H9 (cell line): ENCODE data around the gene KIAA1671. TPM values are rescaled to one million over a fixed set of nuclear protein-coding genes. Genes with fewer than 3 reads are reported as not detected.

Source experiments
- DNase-seq: peaks from one replicate; pipeline ENCODE4 v3.0.0-alpha.2; 2017
- H2AFZ ChIP-seq: one replicate; pipeline ENCODE4 v1.6.1; 2013; ENCODE audit warnings: mild to moderate bottlenecking, low read length, control low read depth, moderate library complexity
- H2AK5ac ChIP-seq: 2 replicates; pipeline ENCODE4 v1.6.1; 2013; ENCODE audit warnings: low read length, control low read depth, mixed read lengths; ENCODE audit not compliant: insufficient read length
- H2BK120ac ChIP-seq: one replicate; pipeline ENCODE4 v1.6.1; 2013; ENCODE audit warnings: low read depth, mild to moderate bottlenecking, low read length, control low read depth, inconsistent platforms; ENCODE audit not compliant: poor library complexity, severe bottlenecking
- H2BK12ac ChIP-seq: 2 replicates; pipeline ENCODE4 v1.6.1; 2013; ENCODE audit warnings: low read length, control low read depth, mixed read lengths, low read depth; ENCODE audit not compliant: insufficient read length
- H2BK15ac ChIP-seq: 2 replicates; pipeline ENCODE4 v1.6.1; 2013; ENCODE audit warnings: low read depth, low read length, control low read depth
- H2BK20ac ChIP-seq: one replicate; pipeline ENCODE4 v1.6.1; 2013; ENCODE audit warnings: low read depth, mild to moderate bottlenecking, low read length, control low read depth, inconsistent platforms; ENCODE audit not compliant: poor library complexity, severe bottlenecking
- H2BK5ac ChIP-seq: 2 replicates; pipeline ENCODE4 v1.6.1; 2013; ENCODE audit warnings: low read length, control low read depth, mixed read lengths; ENCODE audit not compliant: insufficient read length
- H3K14ac ChIP-seq: 2 replicates; pipeline ENCODE4 v1.6.1; 2013; ENCODE audit warnings: low read length, control low read depth; ENCODE audit not compliant: insufficient read depth
- H3K18ac ChIP-seq: 2 replicates; pipeline ENCODE4 v1.6.1; 2013; ENCODE audit warnings: low read depth, mild to moderate bottlenecking, mixed read lengths, low read length, control low read depth; ENCODE audit not compliant: insufficient read length
- H3K23ac ChIP-seq: 2 replicates; pipeline ENCODE4 v1.6.1; 2013; ENCODE audit warnings: low read length, control low read depth, mixed read lengths, low read depth; ENCODE audit not compliant: insufficient read length
- H3K23me2 ChIP-seq: 2 replicates; pipeline ENCODE4 v1.6.1; 2013; ENCODE audit warnings: low read depth, mild to moderate bottlenecking, mixed read lengths, low read length, control low read depth; ENCODE audit not compliant: insufficient read length, poor library complexity, severe bottlenecking
- H3K27ac ChIP-seq: 2 replicates; pipeline ENCODE4 v1.5.1; 2013; ENCODE audit warnings: low read length, control low read depth, mixed read lengths, low read depth; ENCODE audit not compliant: insufficient read length
- H3K27me3 ChIP-seq: 2 replicates; pipeline ENCODE4 v1.6.1; 2013; ENCODE audit warnings: low read length, control low read depth, inconsistent platforms; ENCODE audit not compliant: insufficient read depth
- H3K4ac ChIP-seq: 2 replicates; pipeline ENCODE4 v1.6.1; 2013; ENCODE audit warnings: low read depth, mild to moderate bottlenecking, control low read depth, inconsistent platforms, low read length, moderate library complexity
- H3K4me1 ChIP-seq: 2 replicates; pipeline ENCODE4 v1.6.1; 2013; ENCODE audit warnings: low read length, control low read depth, inconsistent platforms; ENCODE audit not compliant: insufficient read depth
- H3K4me2 ChIP-seq: 2 replicates; pipeline ENCODE4 v1.6.1; 2013; ENCODE audit warnings: low read length, control low read depth, mixed read lengths; ENCODE audit not compliant: insufficient read length, insufficient read depth
- H3K56ac ChIP-seq: 2 replicates; pipeline ENCODE4 v1.6.1; 2013; ENCODE audit warnings: low read depth, mild to moderate bottlenecking, mixed read lengths, low read length, control low read depth; ENCODE audit not compliant: insufficient read length
- H3K79me1 ChIP-seq: 2 replicates; pipeline ENCODE4 v1.6.1; 2013; ENCODE audit warnings: low read depth, mild to moderate bottlenecking, moderate library complexity, low read length, control low read depth, inconsistent platforms; ENCODE audit not compliant: insufficient read depth, poor library complexity, severe bottlenecking
- H3K79me2 ChIP-seq: 2 replicates; pipeline ENCODE4 v1.6.1; 2013; ENCODE audit warnings: low read length, control low read depth, inconsistent platforms; ENCODE audit not compliant: insufficient read depth
- H3K9ac ChIP-seq: 2 replicates; pipeline ENCODE4 v1.6.1; 2013; ENCODE audit warnings: low read length, control low read depth, mixed read lengths; ENCODE audit not compliant: insufficient read length; ENCODE audit errors: extremely low read depth
- H3K9me3 ChIP-seq: one replicate; pipeline ENCODE4 v1.6.1; 2013; ENCODE audit warnings: low read depth, low read length, inconsistent platforms; ENCODE audit not compliant: control insufficient read depth
- H3T11ph ChIP-seq: one replicate; pipeline ENCODE4 v1.6.1; 2013; ENCODE audit warnings: mild to moderate bottlenecking, low read length, control low read depth, inconsistent platforms
- H4K20me1 ChIP-seq: one replicate; pipeline ENCODE4 v1.6.1; 2013; ENCODE audit not compliant: control insufficient read depth, insufficient read length, insufficient read depth
- H4K5ac ChIP-seq: 2 replicates; pipeline ENCODE4 v1.6.1; 2013; ENCODE audit warnings: low read depth, mild to moderate bottlenecking, mixed read lengths, low read length, control low read depth; ENCODE audit not compliant: insufficient read length
- H4K8ac ChIP-seq: replicated peaks from 2 replicates; pipeline ENCODE4 v1.6.1; 2013; ENCODE audit warnings: low read length, control low read depth, mixed read lengths, low read depth; ENCODE audit not compliant: insufficient read length
- H4K91ac ChIP-seq: 2 replicates; pipeline ENCODE4 v1.6.1; 2013; ENCODE audit warnings: low read depth, mild to moderate bottlenecking, moderate library complexity, mixed read lengths, low read length, control low read depth; ENCODE audit not compliant: insufficient read length
- H3K27ac Mint-ChIP-seq, 3 experiments: 2 replicates in 2 of 3; 3 replicates in 1 of 3; pipeline ENCODE4 v1.8.0; 2020 to 2021; ENCODE audit warnings: mixed read lengths in 3 of 3, mild to moderate bottlenecking in 1 of 3, moderate library complexity in 1 of 3
- H3K27me3 Mint-ChIP-seq: 2 replicates; pipeline ENCODE4 v1.8.0; 2021; ENCODE audit warnings: low read depth, mild to moderate bottlenecking, moderate library complexity, mixed read lengths
- H3K36me3 Mint-ChIP-seq, 3 experiments: 2 replicates in 2 of 3; 3 replicates in 1 of 3; pipeline ENCODE4 v1.8.0; 2020 to 2021; ENCODE audit warnings: low read depth in 3 of 3, mixed read lengths in 3 of 3; ENCODE audit not compliant: insufficient read depth in 1 of 3
- H3K4me1 Mint-ChIP-seq, 2 experiments: 2 replicates each; pipeline ENCODE4 v1.8.0; 2020; ENCODE audit warnings: mixed read lengths in 2 of 2
- H3K4me3 Mint-ChIP-seq, 2 experiments: 2 replicates in 1 of 2; 3 replicates in 1 of 2; pipeline ENCODE4 v1.8.0; 2020 to 2021; ENCODE audit warnings: mild to moderate bottlenecking in 2 of 2, mixed read lengths in 2 of 2, moderate library complexity in 1 of 2
- H3K9me3 Mint-ChIP-seq, 2 experiments: 2 replicates in 1 of 2; 3 replicates in 1 of 2; pipeline ENCODE4 v1.8.0; 2020; ENCODE audit warnings: mild to moderate bottlenecking in 2 of 2, mixed read lengths in 2 of 2, moderate library complexity in 1 of 2
- CTCF ChIP-seq: fragments of 200-600 bp; sonication (generic); conservative IDR thresholded peaks from 3 replicates; pipeline ENCODE4 v1.8.0; 2021; ENCODE audit warnings: antibody characterized with exemption, mild to moderate bottlenecking
- whole genome bisulfite sequencing: extraction: QIAGEN DNeasy Blood & Tissue Kit; methylation state at CpG from one replicate; pipeline ENCODE4 v1.1.7; 2013; ENCODE audit warnings: missing lambda C conversion rate, low lambda C conversion rate, mixed read lengths; ENCODE audit not compliant: insufficient read length; ENCODE audit errors: extremely low coverage; 5-methylcytosine and 5-hydroxymethylcytosine counted together
- total RNA-seq: library from RNA; stranded (reverse); gene quantifications from 2 replicates; pipeline ENCODE4 v1.2.1, GENCODE V29; 2021

Gene KIAA1671
- total RNA-seq, 1 experiment from 2014 or later, result 22.6 TPM

DNA sequence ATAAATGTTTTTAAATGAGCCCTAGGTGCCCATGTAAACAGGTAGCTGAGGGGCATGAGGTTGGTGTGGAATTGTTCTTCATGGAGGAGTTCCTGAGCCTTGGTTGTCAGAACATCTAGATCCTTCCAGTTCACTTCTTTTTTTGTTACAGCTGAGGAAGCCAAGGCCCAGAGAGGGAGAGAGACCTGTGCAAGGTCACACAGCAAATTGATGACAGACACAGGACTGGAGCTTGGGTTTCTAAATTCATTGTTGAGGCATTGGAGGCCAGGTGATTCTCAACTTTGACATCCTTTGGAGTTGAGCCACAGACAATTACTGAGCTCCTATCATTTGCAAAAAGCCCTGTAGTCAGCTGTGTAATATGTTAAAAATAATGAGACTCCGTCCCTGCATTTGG lies 174.0 kb downstream of the KIAA1671 start:
- no peak for TF ChIP-seq CTCF
- H3K27ac Mint-ChIP-seq, result no peak overlapping the region

More for the DNA sequence above, 174.0 kb downstream of the KIAA1671 start:
- no peak overlapping the region for H2BK15ac ChIP-seq
- H3K9ac ChIP-seq, result no peak overlapping the region
- H3K23me2 ChIP-seq, result no peaks in the 10 kb centered on the region
- no peak overlapping the region for H3K27ac ChIP-seq
- no peak overlapping the region for H2BK12ac ChIP-seq
- WGBS, result no CpG with 5 or more reads among the region's 1 CpG
- H3K4me1 Mint-ChIP-seq, result peaks cover 20 to 38% of the 10 kb centered on the region in 2 experiments
- H3K14ac ChIP-seq, result no peak overlapping the region
- no peak overlapping the region for H3K4me3 Mint-ChIP-seq
- H3K36me3 Mint-ChIP-seq, result peaks cover 7 to 18% (median 8%) of the 10 kb centered on the region in 3 experiments; a peak in 5 of 7 replicates
- H2BK20ac ChIP-seq, result no peak overlapping the region
- no peaks in the 10 kb centered on the region for H3K4me1 ChIP-seq
- H2AK5ac ChIP-seq, result no peak overlapping the region
- H3K9me3 ChIP-seq, result no peaks in the 10 kb centered on the region
- no peaks in the 10 kb centered on the region for H3K27me3 ChIP-seq
- no peak overlapping the region for H4K5ac ChIP-seq
- H3K79me1 ChIP-seq, result no peaks in the 10 kb centered on the region
- no peak overlapping the region for H3K18ac ChIP-seq
- H3T11ph ChIP-seq, result no peak overlapping the region
- H3K79me2 ChIP-seq, result no peaks in the 10 kb centered on the region
- no peak overlapping the region for H3K4me2 ChIP-seq
- no peak overlapping the region for H2BK120ac ChIP-seq
- H4K20me1 ChIP-seq, result no peaks in the 10 kb centered on the region
- peaks cover 0 to 5% of the 10 kb centered on the region in 2 experiments; a peak in 2 of 5 replicates for H3K9me3 Mint-ChIP-seq
- H4K8ac ChIP-seq, result no peak overlapping the region
- no peak overlapping the region for H2AFZ ChIP-seq
- H4K91ac ChIP-seq, result no peak overlapping the region
- no peak for DNase-seq
- H3K56ac ChIP-seq, result no peak overlapping the region
- no peak overlapping the region for H3K4ac ChIP-seq
- H3K23ac ChIP-seq, result no peak overlapping the region
- H2BK5ac ChIP-seq, result no peak overlapping the region
- 0 out of 2 replicates have a peak, but pooled peaks cover 2% of the 10 kb centered on the region for H3K27me3 Mint-ChIP-seq
